Ureter (tissue), 1 donor: Measurements from ENCODE around the gene CES2. TPM values are rescaled to one million over a fixed set of nuclear protein-coding genes. Genes with fewer than 3 reads are reported as not detected.
"Not testable (repeated sequence)": the region's sequence is repeated elsewhere in the genome, so short reads cannot be mapped to it uniquely, and the experiment has no call there.

Experiments
- DNase-seq: peaks from one replicate; pipeline ENCODE4 v3.0.0-alpha.2; 2020; ENCODE audit warnings: low spot score
- total RNA-seq: library from RNA; stranded (reverse); gene quantifications from one replicate; pipeline ENCODE4 v1.2.4, GENCODE V29; 2023
- donor health status: DM: yes; HTN: yes; CAD: no.

The CES2 gene
- total RNA-seq = 56.3 TPM

GRCh38 chr16:66935314-66936011 is at the start of gene CES2:
Gene CES2, plus strand, starts transcription at chr16:66935516. Its CDS starts 120 bp downstream, at chr16:66935636.
- DNase-seq = peak; percentile 74

DNA sequence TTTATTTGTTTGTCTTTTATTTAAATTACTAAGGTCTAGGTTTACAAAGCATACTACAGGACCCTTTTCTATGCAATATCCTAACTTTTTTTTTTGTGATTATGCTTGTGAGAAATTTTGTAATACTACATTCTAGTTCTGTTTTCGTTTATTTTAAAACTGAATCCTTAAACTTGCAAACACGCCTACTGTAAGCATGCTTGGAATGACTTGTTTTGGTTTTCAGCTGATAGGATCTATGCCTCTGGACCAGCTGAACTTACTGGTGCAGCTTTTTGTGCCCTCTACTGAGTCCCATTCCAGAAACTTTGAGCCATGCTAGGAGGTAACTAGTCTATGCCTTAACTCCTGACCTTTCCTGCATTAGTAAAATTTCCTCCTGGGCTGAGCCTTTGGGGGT is 49.0 kb upstream of the CES2 start:
- no peak for DNase-seq

DNA sequence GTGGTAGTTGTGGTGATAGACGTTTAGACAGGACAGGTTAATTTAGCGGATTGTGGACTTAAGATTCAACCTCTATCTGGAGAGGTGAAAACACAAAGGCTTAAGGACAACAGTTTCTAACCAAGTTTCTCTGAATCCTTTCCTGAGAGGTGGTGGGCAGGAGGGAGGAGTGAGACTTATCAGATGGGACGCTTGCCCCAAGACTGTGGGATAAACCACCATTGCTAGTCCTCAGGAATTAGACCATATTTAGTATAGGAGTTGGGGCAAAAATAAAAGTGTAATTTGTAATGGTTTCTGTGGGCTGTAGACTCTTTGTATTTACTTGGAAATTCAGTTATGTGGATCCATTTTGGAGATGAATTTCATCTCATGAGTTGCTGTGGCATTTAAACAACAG is 48.4 kb upstream of the CES2 start:
- no peak for DNase-seq

- no peak for DNase-seq
Observed at GRCh38 chr16:66888647-66889615, 46.4 kb upstream of the CES2 start.

- DNase-seq = no peak
Observed at GRCh38 chr16:66889622-66890021, 45.7 kb upstream of the CES2 start.

- no peak for DNase-seq
Observed at GRCh38 chr16:66890799-66891198, 44.5 kb upstream of the CES2 start.

- DNase-seq = no peak
Observed at GRCh38 chr16:66891360-66891759, 44.0 kb upstream of the CES2 start.

- DNase-seq = no peak
Observed at GRCh38 chr16:66891797-66892196, 43.5 kb upstream of the CES2 start.

GRCh38 chr16:66894055-66894454 is 41.3 kb upstream of the CES2 start:
- no peak for DNase-seq

GRCh38 chr16:66894948-66895688 is 40.2 kb upstream of the CES2 start:
- DNase-seq = peak; percentile 80

DNA sequence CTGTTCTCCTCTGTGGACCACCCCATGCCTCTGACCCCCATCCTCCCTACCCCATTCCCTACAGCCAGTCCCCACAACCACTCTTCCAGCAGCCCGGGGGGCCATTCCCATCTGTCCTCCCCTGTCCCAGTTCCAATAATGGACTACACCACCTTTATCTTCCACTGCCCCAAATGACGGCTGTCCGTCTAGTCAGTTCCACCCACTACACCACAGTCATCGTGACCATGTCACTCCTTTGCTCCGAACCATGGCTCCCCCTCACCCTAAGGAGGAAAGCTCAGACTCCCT is 39.7 kb upstream of the CES2 start:
- no peak for DNase-seq

DNA sequence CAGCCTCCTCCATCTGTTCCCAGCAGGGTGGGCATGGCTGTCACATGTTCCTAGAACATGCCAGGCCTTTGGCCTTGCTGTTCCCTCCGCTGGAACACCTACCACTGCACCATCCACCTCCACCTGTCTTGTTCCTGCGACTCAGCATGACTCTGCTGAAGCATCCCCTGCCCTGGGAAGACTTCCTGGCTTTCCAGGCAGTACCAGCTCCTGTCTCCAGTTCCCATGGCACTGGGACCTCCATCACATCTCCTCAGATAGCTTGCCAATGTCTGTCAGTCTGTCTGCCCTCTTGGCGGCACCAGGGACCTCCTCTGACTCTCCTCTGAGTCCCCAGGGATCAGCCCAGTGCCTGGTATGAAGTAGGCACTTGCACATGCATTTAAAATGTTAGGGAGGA is 39.3 kb upstream of the CES2 start:
- no peak for DNase-seq

- not testable (repeated sequence) for DNase-seq
Observed at GRCh38 chr16:66896682-66897081, 38.6 kb upstream of the CES2 start.

DNA sequence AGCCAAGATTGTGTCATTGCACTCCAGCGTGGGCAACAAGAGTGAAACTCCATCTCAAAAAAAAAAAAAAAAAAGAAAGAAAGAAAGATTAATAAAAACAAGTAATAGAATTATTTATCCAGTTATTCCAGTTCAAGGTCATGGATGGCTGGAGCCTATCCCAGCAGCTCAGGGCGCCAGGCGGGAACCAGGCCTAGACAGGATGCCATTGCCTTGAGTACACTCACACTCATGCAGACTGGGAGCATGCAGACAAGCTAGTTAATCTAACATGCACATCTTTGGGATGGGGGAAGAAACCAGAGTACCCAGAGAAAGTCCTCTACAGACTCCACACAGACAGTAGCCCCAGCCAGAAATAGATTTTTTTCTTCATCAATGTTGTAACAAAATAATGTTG is 37.1 kb upstream of the CES2 start:
- no peak for DNase-seq

GRCh38 chr16:66898933-66899309 is 36.4 kb upstream of the CES2 start:
- DNase-seq = no peak

DNA sequence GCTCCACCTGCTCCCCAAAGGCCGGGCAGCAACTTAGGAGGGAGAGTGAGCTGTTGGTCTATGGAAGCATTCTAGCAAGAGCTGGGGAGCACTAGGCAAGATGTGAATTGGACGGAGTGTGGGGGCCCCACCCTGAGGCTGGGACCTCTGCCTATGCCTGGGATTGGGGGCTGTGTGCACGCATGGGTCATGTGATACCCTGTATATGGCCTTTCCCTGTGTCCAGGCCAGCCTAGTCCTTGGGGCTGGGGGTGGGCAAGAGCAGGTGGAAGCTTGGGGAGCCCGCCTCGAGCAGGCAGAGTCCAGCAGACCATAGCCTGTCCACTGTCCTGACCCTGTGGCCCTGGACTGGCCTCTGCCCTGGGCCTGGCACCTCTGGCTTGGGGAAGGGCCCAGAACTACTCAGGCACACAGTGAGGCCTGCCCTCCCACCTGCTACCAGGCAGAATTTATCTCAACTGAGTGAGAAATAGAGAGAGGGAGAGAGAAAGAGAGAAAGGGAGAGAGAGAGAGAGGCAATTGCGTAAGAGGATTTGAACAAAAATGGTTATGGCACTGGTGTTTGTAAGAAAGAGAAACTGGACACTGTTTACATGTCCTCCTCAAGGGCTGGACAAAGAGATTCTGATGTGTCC is 35.9 kb upstream of the CES2 start:
- DNase-seq = no peak

DNA sequence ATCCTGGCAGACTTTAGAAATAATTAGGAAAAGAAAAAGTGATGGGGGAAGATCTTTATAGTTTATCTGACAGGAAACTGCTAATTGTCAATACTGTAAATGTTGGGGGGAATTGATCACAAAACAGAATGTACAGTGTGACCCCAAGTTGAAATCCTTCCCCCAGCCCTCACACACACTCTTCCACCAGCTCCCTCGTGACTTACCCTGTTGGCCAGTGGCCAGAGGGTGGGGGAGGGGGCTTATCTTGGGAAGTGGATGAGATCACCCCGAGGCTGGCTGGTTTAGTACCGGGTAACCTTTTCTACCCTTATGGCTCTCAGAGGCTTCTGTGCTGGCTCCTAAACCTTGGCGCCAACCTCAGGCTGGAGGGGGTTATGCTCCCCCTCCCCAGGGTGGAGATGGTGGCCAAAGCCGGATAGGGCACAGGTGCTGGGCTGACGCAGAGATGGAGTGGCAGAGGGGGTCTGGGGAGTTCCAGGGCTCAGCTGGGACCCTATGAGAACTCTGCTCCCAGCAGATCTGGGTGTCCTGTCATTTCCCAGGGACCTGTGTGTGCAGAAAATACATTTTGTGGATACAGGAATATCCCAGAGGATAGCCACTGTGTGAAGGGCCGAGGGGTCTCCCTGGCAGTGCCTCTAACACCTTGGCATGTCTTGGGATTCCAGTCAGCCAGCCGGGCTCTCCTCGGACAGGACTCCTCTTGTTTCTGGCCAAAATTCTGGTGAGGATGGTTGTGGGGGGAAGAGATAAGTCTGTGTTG is 35.2 kb upstream of the CES2 start:
- peak; percentile 85 for DNase-seq

GRCh38 chr16:66900721-66901441 is 34.4 kb upstream of the CES2 start:
- no peak for DNase-seq

GRCh38 chr16:66901626-66902025 is 33.7 kb upstream of the CES2 start:
- DNase-seq = no peak
